Frontal cortex (tissue), 4 donors: ENCODE results near the gene RRAGD. TPM values are rescaled to one million over a fixed set of nuclear protein-coding genes. Genes with fewer than 3 reads are reported as not detected.

Experiments
- DNase-seq, 2 donors: peaks; one replicate each; pipeline ENCODE4 v3.0.0; 2012; ENCODE audit warnings: low spot score in 2 of 2
- FAIRE-seq: peaks from 2 replicates; lab custom pipeline; 2012; peaks lifted over from hg19 to GRCh38; lab: Jason Lieb, UNC
- total RNA-seq: library from RNA; depleted of rRNA; stranded (reverse); fragments of >200 nt; gene quantifications from one replicate; pipeline ENCODE4 v1.2.3, GENCODE V29; 2014
- donor health status: control.
- donor health status: control.
- donor health status: control.

RRAGD gene, protein sequence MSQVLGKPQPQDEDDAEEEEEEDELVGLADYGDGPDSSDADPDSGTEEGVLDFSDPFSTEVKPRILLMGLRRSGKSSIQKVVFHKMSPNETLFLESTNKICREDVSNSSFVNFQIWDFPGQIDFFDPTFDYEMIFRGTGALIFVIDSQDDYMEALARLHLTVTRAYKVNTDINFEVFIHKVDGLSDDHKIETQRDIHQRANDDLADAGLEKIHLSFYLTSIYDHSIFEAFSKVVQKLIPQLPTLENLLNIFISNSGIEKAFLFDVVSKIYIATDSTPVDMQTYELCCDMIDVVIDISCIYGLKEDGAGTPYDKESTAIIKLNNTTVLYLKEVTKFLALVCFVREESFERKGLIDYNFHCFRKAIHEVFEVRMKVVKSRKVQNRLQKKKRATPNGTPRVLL
- total RNA-seq = 103 TPM

DNA sequence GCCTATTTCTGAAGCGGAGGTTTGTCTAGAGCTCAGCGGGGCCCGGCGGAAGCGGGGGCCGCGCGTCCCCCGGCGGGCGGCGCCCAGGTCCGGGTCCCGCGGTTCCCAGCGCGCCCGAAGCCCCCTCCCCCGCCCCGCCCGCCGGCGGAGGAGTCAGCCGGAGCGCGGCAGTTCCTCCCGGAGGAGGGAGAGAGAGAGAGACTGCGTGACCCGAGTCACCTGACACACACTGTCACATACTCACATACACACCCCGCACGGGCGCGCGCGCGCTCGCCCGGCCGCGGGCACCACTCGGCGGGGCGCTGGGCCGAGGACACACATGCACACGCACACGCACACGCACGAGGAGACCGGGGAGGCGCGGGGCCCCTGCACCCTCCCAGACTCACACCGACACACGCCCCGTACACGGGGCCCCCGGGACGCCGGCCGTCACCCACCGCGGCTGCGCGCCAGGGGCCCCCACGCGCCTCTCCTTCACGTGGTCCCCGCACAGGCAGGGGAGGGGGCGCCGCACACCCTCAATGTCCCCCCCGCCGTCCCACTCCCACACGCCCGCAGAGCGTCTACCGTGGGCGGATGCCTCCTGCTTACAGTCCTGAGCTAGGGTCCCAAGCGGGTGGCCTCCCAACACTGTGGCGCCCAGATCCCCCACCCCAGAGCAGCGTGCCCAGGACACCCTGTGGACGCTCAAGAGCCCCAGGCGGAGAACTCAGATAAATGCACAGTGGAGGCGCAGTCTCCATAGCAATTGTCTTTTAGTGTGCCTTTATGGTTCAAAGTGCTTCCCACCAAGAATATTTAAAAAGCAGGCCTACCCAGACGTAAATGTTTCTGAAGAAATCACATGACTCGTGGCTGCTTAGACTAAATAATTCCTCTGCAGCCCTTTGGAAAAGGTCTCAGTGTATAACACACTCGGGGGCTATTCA lies at the start of gene RRAGD:
Gene RRAGD (minus strand): TSS at position 203 of the 935 bp plus-strand sequence. CDS start 280 bp downstream, outside the sequence.
- FAIRE-seq (no peak), DNase-seq (peak; percentile 90 to 92)

DNA sequence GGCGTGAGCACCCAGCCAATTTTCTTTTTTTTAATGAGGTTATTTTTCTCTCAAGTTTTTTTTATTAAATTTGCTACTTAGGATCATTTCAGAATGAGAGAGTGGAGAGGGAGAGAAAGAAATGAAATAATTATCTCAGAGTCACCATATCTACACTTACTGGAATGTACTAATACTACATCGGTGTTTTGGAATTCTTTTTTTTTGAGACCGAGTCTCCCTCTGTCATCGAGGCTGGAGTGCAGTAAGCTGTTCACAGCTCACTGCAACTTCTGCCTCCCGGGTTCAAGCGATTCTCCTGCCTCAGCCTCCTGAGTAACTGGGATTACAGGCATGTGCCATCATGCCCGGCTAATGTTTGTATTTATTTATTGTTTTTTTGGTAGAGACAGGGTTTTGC lies 48.6 kb upstream of the RRAGD start:
- DNase-seq = no peak
- FAIRE-seq = no peak

DNA sequence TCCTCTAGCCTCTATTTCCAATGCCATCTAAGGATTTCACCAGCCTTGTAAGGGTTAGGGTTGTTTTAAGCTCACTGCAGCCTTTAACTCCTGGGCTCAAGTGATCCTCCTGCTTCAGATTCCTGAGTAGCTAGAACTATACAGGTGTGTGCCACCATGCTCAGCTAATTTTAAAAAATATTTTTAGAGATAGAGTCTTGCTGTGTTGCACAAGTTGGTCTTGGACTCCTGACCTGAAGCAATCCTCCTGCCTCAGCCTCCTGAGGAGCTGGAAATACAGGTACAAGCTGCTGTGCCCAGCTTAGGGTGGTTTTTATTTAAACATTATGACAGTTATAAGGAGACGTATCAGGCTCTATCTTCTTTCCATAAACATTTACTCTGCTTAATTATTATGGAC lies 47.4 kb upstream of the RRAGD start:
- FAIRE-seq = no peak
- no peak for DNase-seq

DNA sequence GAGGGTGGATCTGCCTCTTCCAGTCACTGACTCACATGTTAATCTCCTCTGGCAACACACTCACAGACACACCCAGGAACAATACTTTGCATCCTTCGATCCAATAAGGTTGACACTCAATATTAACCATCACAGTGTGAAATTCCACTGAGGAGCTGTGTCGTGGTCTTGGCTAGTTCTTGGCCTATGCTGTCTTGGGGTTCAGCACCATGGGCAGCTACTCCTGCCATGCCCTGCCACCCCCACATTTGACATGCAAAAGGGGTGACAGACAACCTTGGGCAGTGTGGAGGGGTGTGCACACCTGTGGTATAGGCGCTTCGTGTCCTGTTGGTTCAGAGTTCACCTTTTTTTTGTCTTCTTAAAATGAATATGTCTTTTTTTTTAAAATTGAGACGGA lies 46.6 kb upstream of the RRAGD start:
- FAIRE-seq = no peak
- no peak for DNase-seq

DNA sequence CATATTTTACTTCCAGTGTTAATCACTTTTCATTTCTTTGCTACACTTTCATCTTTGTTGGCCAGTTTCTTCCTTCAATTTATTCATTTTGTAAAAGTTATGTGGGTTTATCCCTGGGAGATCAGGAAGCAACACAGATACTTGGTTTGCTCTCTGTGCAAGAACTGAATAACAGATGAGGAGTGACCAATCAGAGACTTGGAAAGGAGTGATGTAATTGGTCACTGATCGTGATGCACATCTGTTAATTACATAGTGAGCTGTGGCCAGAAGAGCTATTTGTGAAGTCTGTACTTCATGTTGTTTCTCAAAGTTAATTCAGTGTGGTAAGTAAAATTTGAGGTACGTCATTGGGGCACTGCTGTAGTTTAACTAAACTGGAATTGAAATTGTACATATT lies 42.2 kb upstream of the RRAGD start:
- no peak for FAIRE-seq
- no peak for DNase-seq

DNA sequence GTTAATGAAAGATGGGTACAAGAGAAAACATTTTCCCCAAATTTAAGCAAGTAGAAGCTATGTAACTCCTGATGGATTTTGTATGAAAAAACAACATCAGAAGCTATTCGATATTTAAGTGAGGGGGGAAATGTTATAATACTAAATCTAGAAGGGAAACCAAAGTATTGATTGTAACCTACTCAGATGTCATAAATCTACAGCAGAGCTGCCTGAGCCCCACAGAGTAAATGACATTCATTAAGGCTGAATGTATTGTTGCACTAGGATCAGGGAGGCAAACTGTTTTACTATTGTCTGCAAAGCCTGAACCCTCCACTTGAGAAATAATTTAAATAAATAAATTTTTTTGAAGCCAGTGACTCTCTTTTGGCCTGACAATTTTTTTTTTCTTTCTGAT lies 40.2 kb upstream of the RRAGD start:
- FAIRE-seq (no peak), DNase-seq (no peak)

DNA sequence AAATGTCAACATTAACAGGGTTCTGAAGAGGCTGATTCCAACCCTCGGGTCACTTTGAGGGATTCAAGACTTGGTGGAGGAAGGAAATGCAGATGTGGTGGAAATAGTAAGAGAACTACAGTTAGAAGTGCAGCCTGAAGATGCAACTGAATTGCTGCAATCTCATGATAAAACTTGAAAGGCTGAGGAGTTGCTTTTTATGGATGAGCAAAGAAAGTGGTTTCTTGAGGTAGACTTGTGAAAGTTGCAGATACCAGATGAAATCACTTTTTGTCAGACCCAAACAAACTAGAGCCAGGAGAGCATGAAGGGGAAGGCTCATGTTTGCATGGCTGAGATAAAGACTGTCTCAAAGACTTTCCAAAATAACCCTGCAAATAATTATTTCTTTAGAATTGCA lies 37.1 kb upstream of the RRAGD start:
- FAIRE-seq (no peak), DNase-seq (no peak)

DNA sequence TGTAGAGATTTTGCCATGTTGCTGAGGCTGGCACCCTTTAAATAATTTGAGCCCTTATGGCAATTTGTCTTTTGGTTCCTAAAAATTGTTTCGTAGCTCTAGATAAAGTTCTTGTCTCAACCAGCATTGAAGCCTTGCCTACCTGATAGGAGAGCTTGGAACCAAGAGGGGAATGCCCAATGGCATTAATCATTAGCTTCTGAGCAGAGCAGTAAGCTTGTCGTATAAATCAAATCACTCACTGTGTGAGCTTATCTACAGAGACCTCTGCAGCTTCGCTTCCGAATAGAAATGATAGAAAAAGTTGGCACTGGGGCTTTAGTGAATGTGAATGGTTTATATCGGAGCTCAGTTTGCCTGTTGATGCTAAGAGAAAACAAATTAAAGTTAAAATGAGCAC lies 31.6 kb upstream of the RRAGD start:
- DNase-seq (no peak), FAIRE-seq (no peak)

DNA sequence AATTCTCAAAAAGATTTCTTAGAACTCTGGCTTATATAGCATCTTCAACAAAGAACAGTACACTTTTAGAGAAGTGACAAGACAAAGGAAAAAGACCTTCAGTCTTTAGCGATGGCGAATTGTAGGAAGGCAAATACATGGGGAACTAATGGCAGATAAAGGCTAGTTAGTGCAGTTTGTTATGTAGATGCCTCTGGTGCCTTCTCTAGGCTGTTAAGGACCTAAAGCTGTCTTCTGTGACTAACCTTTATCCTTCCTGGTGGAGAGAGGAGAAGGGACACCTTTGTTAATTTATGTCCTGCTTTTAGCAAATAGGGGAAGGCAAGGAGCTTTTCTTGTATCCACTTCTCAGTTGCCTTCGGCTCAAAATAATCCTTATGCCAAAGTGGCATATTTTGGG lies 28.1 kb upstream of the RRAGD start:
- no peak for FAIRE-seq
- DNase-seq = no peak

DNA sequence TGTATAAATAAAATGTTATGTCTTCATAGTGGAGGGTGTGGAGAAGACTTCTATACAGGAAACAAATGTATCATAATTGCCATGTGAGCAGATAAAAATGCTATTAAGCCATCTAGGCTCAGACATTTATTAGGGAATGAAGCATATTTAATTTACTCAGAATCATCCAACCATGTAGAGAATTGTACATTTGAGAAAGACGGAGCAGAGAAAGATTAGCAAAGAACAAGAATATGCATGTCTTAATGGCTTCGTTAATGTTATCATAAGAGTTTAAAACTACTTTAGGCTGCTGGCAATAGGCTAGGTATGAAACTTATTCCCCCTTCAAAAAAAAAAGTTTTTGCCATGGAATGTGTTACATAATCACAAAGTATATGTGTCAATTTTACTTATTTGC lies 26.9 kb upstream of the RRAGD start:
- no peak for DNase-seq
- FAIRE-seq = no peak

DNA sequence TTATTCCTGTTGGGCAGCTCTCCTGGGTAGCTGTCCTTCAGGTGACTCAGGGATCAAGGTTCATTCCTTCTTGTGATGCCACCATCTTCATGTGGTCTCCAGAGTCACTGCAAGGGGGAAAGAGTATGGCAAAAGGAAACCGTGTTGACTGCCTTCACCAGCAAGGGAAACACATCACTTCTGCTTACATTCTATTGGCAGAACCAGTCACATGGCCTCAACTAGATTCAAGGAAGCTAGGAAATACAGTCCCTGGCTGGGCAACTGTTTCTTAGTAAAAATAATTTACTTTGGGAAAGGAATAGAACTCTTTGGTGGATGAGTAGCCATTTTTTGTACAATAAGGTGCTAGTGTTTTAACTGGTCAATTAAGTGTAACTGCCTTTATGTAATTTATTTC lies 26.2 kb upstream of the RRAGD start:
- DNase-seq (no peak), FAIRE-seq (no peak)

DNA sequence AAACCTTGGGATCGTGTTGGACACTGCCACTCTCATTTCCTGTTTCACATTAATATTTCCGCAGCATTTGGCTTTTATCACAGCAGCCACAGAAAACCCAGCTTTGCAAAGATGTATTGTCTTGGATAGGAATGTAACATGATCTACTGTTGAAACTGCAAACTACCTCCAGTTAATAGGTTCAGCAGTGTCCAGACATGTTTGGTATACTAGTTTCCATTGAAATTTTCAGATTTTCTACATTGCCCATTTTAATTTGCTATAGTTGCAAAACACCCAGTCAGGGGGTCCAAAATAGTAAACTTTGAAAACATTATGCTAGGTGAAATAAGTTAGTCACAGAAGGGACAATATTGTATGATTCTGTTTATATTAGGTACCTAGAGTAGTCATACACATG lies 24.2 kb upstream of the RRAGD start:
- DNase-seq = no peak
- no peak for FAIRE-seq

DNA sequence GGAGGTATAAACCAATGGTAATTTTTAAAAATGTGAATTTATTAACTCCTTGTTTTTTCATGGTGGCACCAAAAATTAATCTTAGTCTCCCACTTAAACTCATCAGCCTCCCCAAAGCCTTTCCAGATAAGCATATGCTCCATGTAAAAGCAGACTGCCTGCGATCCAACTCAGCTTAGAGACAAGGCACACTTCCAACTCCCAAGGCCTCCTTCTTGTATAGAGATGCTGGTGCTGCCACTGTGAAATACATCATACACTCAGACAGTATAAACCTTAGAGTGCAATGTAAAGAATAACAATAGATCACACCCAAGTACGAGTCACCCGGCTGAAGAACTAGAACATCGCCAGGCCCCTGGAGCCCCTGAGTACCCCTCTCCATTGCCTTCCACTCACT lies 22.9 kb upstream of the RRAGD start:
- no peak for DNase-seq
- no peak for FAIRE-seq

DNA sequence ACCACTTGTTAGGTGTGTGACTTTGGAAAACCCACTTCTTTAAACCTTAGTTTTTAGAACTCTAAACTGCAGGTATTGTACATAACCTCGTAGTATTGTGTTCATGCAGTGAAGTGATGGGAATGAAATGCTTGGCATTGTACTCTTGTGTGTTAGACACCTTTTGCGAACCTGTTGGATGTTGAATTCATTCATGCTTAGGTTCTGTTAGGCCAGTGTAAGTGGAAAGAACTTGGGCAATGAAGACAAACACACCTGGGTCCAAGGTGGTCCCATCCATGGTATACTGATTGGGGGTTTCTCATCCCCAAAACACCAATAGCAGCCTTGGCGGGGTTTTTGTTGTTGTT lies 22.1 kb upstream of the RRAGD start:
- DNase-seq = no peak
- FAIRE-seq = no peak

DNA sequence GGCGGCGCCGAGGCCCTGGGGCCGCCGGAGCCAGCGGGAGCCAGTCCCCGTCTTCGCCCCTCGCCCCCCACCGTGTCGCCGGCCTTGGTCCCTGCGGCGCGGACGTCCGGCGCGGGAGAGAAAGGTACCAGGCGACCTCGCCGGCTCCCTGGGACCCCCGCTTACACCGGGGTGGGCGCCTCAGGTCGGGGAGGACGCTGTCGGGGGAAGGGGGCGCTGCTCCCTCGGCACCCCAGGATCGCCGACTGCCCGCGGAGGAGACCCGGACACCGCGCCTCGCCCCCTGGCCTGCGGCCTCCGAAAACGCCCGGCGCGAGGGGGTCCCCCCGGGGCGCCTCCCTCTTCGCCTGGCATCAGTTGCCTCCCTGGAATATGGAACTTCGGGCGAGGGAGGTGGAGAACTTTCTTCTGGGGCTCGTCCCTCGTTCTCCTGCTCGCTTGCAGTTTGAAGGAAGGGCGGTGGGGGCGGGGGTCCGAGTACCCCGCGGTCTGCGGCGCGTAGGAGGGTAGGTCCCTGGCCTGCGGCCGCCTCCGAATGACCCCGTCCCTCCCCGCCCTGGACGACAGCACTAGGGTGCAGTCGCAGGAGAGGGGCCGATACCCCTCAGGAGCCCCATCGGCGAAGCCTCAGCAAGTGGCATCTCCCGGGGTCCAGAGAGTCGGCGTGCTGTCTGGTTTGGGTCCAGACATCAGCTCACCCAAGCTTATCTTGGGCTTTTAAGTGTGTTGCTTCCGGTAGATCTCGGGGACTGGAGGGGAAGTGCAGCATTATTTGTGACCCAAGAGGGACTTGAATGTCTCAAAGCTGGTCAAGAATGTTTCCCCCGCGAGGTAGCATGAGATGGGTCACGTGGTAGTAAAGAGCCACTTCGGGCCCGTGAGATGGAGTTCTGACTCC lies 21.4 kb upstream of the RRAGD start:
- FAIRE-seq = no peak
- DNase-seq = no peak

DNA sequence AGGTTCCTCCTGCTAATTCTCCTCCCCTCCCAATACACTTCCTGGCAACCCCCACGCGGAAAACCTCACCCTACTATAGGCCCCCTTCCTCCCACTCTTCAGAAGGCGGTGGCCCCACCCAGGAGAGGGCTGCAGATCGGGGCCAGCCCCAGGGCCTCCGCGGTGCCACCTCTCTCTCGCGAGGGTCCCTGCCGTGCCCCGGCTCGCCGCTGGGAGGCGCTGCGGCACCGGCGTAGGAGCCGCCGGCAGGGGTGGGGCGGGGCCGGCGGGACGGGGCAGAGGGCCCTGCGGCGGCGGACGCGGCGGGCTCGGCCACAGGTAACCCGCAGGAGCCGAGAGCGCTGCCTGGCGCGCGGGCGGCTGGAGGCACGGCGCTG lies 20.8 kb upstream of the RRAGD start, which contains the start of gene ANKRD6:
Gene ANKRD6 (plus strand): TSS at position 278 of the 377 bp plus-strand sequence. CDS start 133,825 bp downstream, outside the sequence.
- DNase-seq (peak; percentile 79 to 87), FAIRE-seq (no peak)

DNA sequence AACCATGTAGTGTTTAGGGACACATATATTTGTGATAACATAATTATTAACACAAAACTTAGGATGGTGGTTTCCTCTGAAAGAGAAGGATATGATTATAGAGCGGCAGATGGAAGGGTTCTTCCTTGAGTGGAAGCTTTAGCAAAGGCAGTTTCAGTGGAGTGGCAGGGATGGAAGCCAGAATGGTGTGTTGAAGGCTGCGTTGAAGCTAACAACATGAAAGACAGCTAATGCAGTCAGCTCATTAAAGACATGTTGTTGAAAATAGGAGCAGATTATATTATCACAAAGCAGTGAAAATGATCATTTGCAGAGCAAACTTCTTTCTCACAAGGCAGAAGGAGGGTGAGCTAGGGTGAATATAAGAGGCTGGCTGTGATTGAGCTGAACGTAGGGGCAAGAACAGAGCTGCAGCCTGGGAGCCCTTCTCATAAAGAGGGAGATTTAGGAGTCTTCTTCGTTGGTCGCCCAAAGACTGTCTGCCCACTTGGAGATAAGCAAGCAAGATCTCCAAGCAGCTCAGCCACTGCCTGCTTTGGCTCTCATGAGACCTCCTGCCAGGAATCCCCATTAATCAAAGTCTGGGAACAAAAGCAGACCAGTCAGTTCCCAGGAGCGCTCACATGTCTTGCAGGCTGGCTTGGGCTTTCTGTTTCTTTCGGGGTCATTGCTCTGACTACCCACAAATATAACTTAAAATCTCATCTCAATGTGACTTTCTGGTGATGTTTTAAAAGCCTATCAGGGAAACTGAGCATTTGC lies 18.3 kb upstream of the RRAGD start:
- no peak for FAIRE-seq
- no peak for DNase-seq

DNA sequence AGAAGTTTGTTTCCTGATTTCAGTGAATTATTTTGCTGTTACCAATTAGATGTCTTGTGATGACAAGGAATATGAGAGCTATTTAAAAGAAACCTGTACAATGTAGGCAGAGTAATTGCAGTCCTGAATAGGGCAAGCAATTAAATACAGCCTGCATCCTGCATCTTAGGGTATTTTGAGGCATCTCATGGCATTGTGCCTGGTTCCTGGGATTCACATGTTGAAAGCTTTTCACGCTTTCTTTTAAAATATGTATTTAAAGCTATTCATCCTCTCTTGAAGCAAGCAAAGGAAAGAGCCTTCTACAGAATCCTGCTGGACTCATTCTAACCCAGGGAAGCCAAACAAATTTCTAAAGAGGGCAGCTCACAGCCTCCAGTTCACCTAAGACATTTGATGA lies 4.7 kb upstream of the RRAGD start:
- no peak for DNase-seq
- FAIRE-seq = no peak

DNA sequence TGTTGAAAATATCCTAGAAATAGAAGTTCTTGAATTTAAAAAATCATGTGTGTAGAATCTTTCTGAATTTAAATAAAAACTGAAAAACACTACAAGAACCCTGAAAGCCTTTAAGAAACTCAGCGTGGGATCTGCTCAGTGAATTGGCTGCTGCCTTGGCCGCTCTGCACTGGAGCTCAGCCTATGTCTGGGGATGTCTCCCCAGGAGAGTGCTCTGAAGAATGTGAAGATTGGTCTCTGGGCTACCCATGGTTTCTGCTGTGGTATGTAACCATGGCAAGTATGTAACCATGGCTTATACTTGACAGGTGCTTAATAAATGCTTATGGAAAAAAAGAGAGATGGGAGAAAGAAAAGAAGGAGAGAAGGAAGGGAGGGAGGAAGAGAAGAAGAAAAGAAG lies 3.1 kb upstream of the RRAGD start:
- FAIRE-seq (no peak), DNase-seq (no peak)
